Measurements from ENCODE around the gene P2RY11.

- TF ChIP-seq CBX3 (IDR thresholded peaks at IDR 0.05; ENCODE audit: low read depth) (no peak), CTCF (IDR thresholded peaks at IDR 0.05 in 2 of 3, conservative IDR thresholded peaks at IDR 0.05 in 1 of 3; ENCODE audit: borderline replicate concordance in 1 of 3, insufficient read depth in 1 of 3, low read depth in 2 of 3, low read length in 2 of 3) (no peak), SP1 (IDR thresholded peaks at IDR 0.05; ENCODE audit: low read depth) (no peak), POLR2A (IDR thresholded peaks at IDR 0.05; ENCODE audit: borderline replicate concordance, extremely low read depth, insufficient read depth, insufficient read length) (no peak)
Measured at GRCh38 chr19:10133596-10133995, 22.1 kb downstream of the P2RY11 start.
